HEK293 (cell line): ENCODE data around the gene TMEM121.

Experiments
- CTCF ChIA-PET: fragments of 350-600 bp; formaldehyde crosslinking; extraction: SDS; loops from one replicate; lab custom pipeline; 2021; ENCODE audit warnings: antibody characterized with exemption; lab: Yijun Ruan, JAX
- POLR2A ChIA-PET: fragments of 300-600 bp; formaldehyde crosslinking; extraction: SDS; loops from one replicate; lab custom pipeline; 2020; ENCODE audit warnings: antibody characterized with exemption, inconsistent platforms; lab: Yijun Ruan, JAX
- H3K27ac ChIP-seq: fragments of 200-500 bp; sonication (Bioruptor generic); 2 replicates; pipeline ENCODE4 v1.5.1; 2014; ENCODE audit warnings: low read depth, low read length, control low read depth, inconsistent platforms; ENCODE audit errors: extremely low read depth
- H3K36me3 ChIP-seq, 2 experiments: fragments of 200-500 bp in 1 of 2; sonication (Bioruptor generic) in 1 of 2; 1 replicate in 1 of 2; 2 replicates in 1 of 2; pipeline ENCODE4 v1.5.1; 2014 to 2017; ENCODE audit warnings: inconsistent platforms in 2 of 2, low read length in 2 of 2; ENCODE audit not compliant: control insufficient read depth in 2 of 2, insufficient read depth in 1 of 2
- H3K4me1 ChIP-seq: fragments of 200-500 bp; sonication (Bioruptor generic); 2 replicates; pipeline ENCODE4 v1.5.1; 2014; ENCODE audit warnings: mild to moderate bottlenecking, low read length, inconsistent platforms; ENCODE audit not compliant: control insufficient read depth, insufficient read depth
- H3K4me3 ChIP-seq: 2 replicates; pipeline ENCODE4 v1.5.1; 2011; ENCODE audit warnings: low read depth, mild to moderate bottlenecking, control low read depth, low read length, moderate library complexity
- H3K9me3 ChIP-seq: fragments of 200-500 bp; sonication (Bioruptor generic); 2 replicates; pipeline ENCODE4 v1.5.1; 2014; ENCODE audit warnings: low read depth, low read length, inconsistent platforms; ENCODE audit not compliant: control insufficient read depth, insufficient read depth
- ATF2 ChIP-seq: fragments of 450-650 bp; formaldehyde crosslinking; IDR thresholded peaks from 2 replicates; pipeline ENCODE4 v1.5.1; 2016; ENCODE audit warnings: missing biosample characterization, missing genetic modification characterization, low read depth
- HIC1 ChIP-seq: fragments of 450-650 bp; formaldehyde crosslinking; IDR thresholded peaks from 2 replicates; pipeline ENCODE4 v1.5.1; 2016; ENCODE audit warnings: missing biosample characterization, missing genetic modification characterization
- ZBTB44 ChIP-seq: fragments of 450-650 bp; IDR thresholded peaks from 2 replicates; pipeline ENCODE4 v1.5.1; 2018; ENCODE audit warnings: missing biosample characterization, mild to moderate bottlenecking, missing genetic modification characterization
- ZFHX2 ChIP-seq: fragments of 450-650 bp; formaldehyde crosslinking; conservative IDR thresholded peaks from 2 replicates; pipeline ENCODE4 v1.5.1; 2016; ENCODE audit warnings: missing biosample characterization, missing genetic modification characterization
- ZIC2 ChIP-seq: fragments of 450-650 bp; formaldehyde crosslinking; IDR thresholded peaks from 2 replicates; pipeline ENCODE4 v1.5.1; 2016; ENCODE audit warnings: missing biosample characterization, missing genetic modification characterization
- ZNF184 ChIP-seq: fragments of 450-650 bp; IDR thresholded peaks from 2 replicates; pipeline ENCODE4 v1.5.1; 2018; ENCODE audit warnings: missing biosample characterization, mild to moderate bottlenecking, missing genetic modification characterization
- ZNF354C ChIP-seq: fragments of 450-650 bp; formaldehyde crosslinking; IDR thresholded peaks from 2 replicates; pipeline ENCODE4 v1.5.1; 2016; ENCODE audit warnings: missing biosample characterization, missing genetic modification characterization, low read depth, borderline replicate concordance
- ZNF529 ChIP-seq: fragments of 450-650 bp; formaldehyde crosslinking; IDR thresholded peaks from 2 replicates; pipeline ENCODE4 v1.5.1; 2017; ENCODE audit warnings: missing genetic modification characterization, missing biosample characterization; ENCODE audit not compliant: insufficient replicate concordance
- ZNF530 ChIP-seq: fragments of 450-650 bp; formaldehyde crosslinking; IDR thresholded peaks from 2 replicates; pipeline ENCODE4 v1.5.1; 2016; ENCODE audit warnings: low read depth, missing biosample characterization, missing genetic modification characterization
- ZNF560 ChIP-seq: fragments of 450-650 bp; formaldehyde crosslinking; IDR thresholded peaks from 2 replicates; pipeline ENCODE4 v1.5.1; 2017; ENCODE audit warnings: missing biosample characterization, missing genetic modification characterization, borderline replicate concordance
- ZNF670 ChIP-seq: fragments of 450-650 bp; formaldehyde crosslinking; IDR thresholded peaks from 2 replicates; pipeline ENCODE4 v1.5.1; 2016; ENCODE audit warnings: missing biosample characterization, missing genetic modification characterization, low read depth
- ZNF692 ChIP-seq: fragments of 450-650 bp; formaldehyde crosslinking; IDR thresholded peaks from 2 replicates; pipeline ENCODE4 v1.5.1; 2016; ENCODE audit warnings: missing biosample characterization, missing genetic modification characterization
- ZNF747 ChIP-seq: fragments of 450-650 bp; formaldehyde crosslinking; IDR thresholded peaks from 2 replicates; pipeline ENCODE4 v1.5.1; 2016; ENCODE audit warnings: missing biosample characterization, missing genetic modification characterization
- ZNF76 ChIP-seq: fragments of 450-650 bp; formaldehyde crosslinking; IDR thresholded peaks from 2 replicates; pipeline ENCODE4; 2016; ENCODE audit warnings: low read depth, missing biosample characterization, missing genetic modification characterization, borderline replicate concordance
- ZNF791 ChIP-seq: fragments of 450-650 bp; formaldehyde crosslinking; IDR thresholded peaks from 2 replicates; pipeline ENCODE4 v1.5.1; 2016; ENCODE audit warnings: missing biosample characterization, missing genetic modification characterization
- TF ChIP-seq, protein P1 (sequence below): fragments of 450-650 bp; formaldehyde crosslinking; IDR thresholded peaks from 2 replicates; pipeline ENCODE4 v1.5.1; 2016; ENCODE audit warnings: missing biosample characterization, missing genetic modification characterization, borderline replicate concordance
- TF ChIP-seq, protein P2 (sequence below): fragments of 450-650 bp; formaldehyde crosslinking; IDR thresholded peaks from 2 replicates; pipeline ENCODE4 v1.5.1; 2016; ENCODE audit warnings: missing biosample characterization, missing genetic modification characterization
- TF ChIP-seq, protein P3 (sequence below): fragments of 450-650 bp; formaldehyde crosslinking; IDR thresholded peaks from 2 replicates; pipeline ENCODE4; 2016; ENCODE audit warnings: missing biosample characterization, missing genetic modification characterization

Gene TMEM121

GRCh38 chr14:105494606-105494929 lies 31.8 kb upstream of the TMEM121 start (continued):
- TF ChIP-seq, protein P1, sequence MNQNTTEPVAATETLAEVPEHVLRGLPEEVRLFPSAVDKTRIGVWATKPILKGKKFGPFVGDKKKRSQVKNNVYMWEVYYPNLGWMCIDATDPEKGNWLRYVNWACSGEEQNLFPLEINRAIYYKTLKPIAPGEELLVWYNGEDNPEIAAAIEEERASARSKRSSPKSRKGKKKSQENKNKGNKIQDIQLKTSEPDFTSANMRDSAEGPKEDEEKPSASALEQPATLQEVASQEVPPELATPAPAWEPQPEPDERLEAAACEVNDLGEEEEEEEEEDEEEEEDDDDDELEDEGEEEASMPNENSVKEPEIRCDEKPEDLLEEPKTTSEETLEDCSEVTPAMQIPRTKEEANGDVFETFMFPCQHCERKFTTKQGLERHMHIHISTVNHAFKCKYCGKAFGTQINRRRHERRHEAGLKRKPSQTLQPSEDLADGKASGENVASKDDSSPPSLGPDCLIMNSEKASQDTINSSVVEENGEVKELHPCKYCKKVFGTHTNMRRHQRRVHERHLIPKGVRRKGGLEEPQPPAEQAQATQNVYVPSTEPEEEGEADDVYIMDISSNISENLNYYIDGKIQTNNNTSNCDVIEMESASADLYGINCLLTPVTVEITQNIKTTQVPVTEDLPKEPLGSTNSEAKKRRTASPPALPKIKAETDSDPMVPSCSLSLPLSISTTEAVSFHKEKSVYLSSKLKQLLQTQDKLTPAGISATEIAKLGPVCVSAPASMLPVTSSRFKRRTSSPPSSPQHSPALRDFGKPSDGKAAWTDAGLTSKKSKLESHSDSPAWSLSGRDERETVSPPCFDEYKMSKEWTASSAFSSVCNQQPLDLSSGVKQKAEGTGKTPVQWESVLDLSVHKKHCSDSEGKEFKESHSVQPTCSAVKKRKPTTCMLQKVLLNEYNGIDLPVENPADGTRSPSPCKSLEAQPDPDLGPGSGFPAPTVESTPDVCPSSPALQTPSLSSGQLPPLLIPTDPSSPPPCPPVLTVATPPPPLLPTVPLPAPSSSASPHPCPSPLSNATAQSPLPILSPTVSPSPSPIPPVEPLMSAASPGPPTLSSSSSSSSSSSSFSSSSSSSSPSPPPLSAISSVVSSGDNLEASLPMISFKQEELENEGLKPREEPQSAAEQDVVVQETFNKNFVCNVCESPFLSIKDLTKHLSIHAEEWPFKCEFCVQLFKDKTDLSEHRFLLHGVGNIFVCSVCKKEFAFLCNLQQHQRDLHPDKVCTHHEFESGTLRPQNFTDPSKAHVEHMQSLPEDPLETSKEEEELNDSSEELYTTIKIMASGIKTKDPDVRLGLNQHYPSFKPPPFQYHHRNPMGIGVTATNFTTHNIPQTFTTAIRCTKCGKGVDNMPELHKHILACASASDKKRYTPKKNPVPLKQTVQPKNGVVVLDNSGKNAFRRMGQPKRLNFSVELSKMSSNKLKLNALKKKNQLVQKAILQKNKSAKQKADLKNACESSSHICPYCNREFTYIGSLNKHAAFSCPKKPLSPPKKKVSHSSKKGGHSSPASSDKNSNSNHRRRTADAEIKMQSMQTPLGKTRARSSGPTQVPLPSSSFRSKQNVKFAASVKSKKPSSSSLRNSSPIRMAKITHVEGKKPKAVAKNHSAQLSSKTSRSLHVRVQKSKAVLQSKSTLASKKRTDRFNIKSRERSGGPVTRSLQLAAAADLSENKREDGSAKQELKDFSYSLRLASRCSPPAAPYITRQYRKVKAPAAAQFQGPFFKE = no peak
- TF ChIP-seq HIC1 (tag by site-specific recombination) = no peak
- TF ChIP-seq ZNF747 (tag by site-specific recombination) = no peak
- no peak for TF ChIP-seq ZNF76
- TF ChIP-seq ZBTB44 (tag by site-specific recombination) = no peak

GRCh38 chr14:105495101-105495989 lies 31.0 kb upstream of the TMEM121 start:
- H3K4me1 ChIP-seq = no peaks in the 10 kb centered on the region; the same call in 1 of the 2 replicates
- ChIA-PET CTCF (interaction anchor here (0.6 kb wide), 1 partner anchor 12 kb away, joined by 3 read pairs; no protein-coding TSS in a partner anchor), POLR2A (no interaction called here)
- no peak overlapping the region for H3K27ac ChIP-seq
- H3K4me3 ChIP-seq = no peak overlapping the region
- no peaks in the 10 kb centered on the region for H3K9me3 ChIP-seq
- peaks cover 0 to 24% of the 10 kb centered on the region in 2 experiments; a peak in 1 of 3 replicates for H3K36me3 ChIP-seq
- TF ChIP-seq, protein P2, sequence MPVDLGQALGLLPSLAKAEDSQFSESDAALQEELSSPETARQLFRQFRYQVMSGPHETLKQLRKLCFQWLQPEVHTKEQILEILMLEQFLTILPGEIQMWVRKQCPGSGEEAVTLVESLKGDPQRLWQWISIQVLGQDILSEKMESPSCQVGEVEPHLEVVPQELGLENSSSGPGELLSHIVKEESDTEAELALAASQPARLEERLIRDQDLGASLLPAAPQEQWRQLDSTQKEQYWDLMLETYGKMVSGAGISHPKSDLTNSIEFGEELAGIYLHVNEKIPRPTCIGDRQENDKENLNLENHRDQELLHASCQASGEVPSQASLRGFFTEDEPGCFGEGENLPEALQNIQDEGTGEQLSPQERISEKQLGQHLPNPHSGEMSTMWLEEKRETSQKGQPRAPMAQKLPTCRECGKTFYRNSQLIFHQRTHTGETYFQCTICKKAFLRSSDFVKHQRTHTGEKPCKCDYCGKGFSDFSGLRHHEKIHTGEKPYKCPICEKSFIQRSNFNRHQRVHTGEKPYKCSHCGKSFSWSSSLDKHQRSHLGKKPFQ (tag by site-specific recombination) = no peak
- TF ChIP-seq ZNF670 (tag by site-specific recombination) (no peak), ZNF529 (no peak), ZNF692 (tag by site-specific recombination) (no peak), ZNF791 (tag by site-specific recombination) (no peak), ZNF530 (tag by site-specific recombination) (no peak), ZNF184 (tag by site-specific recombination) (no peak), ZIC2 (no peak), ATF2 (tag by site-specific recombination) (no peak), ZNF560 (tag by site-specific recombination) (no peak), ZNF354C (tag by site-specific recombination) (no peak), ZFHX2 (tag by site-specific recombination) (no peak)
- TF ChIP-seq, protein P3, sequence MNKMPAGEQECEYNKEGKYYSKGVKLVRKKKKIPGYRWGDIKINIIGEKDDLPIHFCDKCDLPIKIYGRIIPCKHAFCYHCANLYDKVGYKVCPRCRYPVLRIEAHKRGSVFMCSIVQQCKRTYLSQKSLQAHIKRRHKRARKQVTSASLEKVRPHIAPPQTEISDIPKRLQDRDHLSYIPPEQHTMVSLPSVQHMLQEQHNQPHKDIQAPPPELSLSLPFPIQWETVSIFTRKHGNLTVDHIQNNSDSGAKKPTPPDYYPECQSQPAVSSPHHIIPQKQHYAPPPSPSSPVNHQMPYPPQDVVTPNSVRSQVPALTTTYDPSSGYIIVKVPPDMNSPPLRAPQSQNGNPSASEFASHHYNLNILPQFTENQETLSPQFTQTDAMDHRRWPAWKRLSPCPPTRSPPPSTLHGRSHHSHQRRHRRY (tag by site-specific recombination) = no peak
